ENCODE data around the gene PRKCA. TPM values are rescaled to one million over a fixed set of nuclear protein-coding genes. Genes with fewer than 3 reads are reported as not detected.
A peak's percentile ranks its signal among the peaks of the same experiment; 100 is the strongest.
"Not testable (repeated sequence)": the region's sequence is repeated elsewhere in the genome, so short reads cannot be mapped to it uniquely, and the experiment has no call there.

The PRKCA gene
- total and polyA plus RNA-seq, 2 of the 13 experiments (the other 11 are each of a cell fraction or from before 2014, with no cell fraction given): 18.5 to 21.5 TPM

- POLR2A ChIA-PET; H3K4me2 ChIP-seq (ENCODE audit: low read depth, low read length); ATAC-seq; H3K4me3 ChIP-seq (replicated peaks in 1 of 3; ENCODE audit: insufficient read depth in 1 of 3, low read depth in 2 of 3, low read length in 3 of 3); H3K9ac ChIP-seq (ENCODE audit: insufficient read depth, low read depth, low read length); CTCF ChIA-PET (ENCODE audit: low intra/inter-chr PET ratio, low total read pairs); H3K79me2 ChIP-seq (ENCODE audit: insufficient read depth, low read length); H2AFZ ChIP-seq (ENCODE audit: low read length); FAIRE-seq; H3K27me3 ChIP-seq (ENCODE audit: control insufficient read depth in 1 of 2, insufficient read depth in 2 of 2, low read length in 2 of 2); in situ Hi-C loops (cut with HindIII; ENCODE audit: extremely low pct_ligation_motif_present, low pct_unique_long_range_greater_than_20kb); H3K9me3 ChIP-seq (ENCODE audit: low read length); H4K20me1 ChIP-seq (ENCODE audit: insufficient read depth, low read length); H3K36me3 ChIP-seq (replicated peaks in 1 of 2; ENCODE audit: control insufficient read depth in 1 of 2, insufficient read depth in 2 of 2, low read length in 2 of 2); H3K27ac ChIP-seq (ENCODE audit: extremely low read length, insufficient read depth, low read length); DNase-seq (ENCODE audit: low spot score); BruUV-seq (replicated peaks): not testable (repeated sequence)
- peaks cover 45% of the 10 kb centered on the region for H3K4me1 ChIP-seq (ENCODE audit: insufficient read depth, low read length)
- WGBS (ENCODE audit: low lambda C conversion rate): 95% methylated on average over 3 of the region's 3 CpGs
- intact Hi-C loops (cut with micrococcal nuclease; ENCODE audit: unreplicated experiment): loop anchor here (10.0 kb wide), 1 partner anchor 113 kb away; no protein-coding TSS in a partner anchor
Observed at GRCh38 chr17:66457499-66457898, 155.1 kb downstream of the PRKCA start.

DNA sequence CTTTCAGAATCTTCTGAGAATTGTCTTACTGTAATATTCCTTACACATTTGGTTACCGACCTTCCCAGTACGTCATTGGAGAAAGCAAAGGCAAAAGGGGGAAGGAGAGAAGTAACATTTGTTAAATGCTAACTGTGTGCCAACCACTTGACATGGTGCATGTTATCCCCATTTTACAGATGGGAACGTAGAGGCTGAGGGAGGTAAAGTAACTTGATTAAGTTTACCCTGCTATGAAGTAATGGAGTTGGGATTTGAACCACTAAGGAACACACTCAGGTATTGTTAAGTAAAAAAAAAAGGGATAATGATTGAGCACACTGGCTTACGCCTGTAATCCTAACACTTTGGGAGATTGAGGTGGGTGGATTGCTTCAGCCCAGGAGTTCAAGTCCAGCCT lies 156.4 kb downstream of the PRKCA start:
- WGBS (ENCODE audit: low lambda C conversion rate): 97% methylated on average over 4 of the region's 4 CpGs
- peaks cover 2% of the 10 kb centered on the region for H3K79me2 ChIP-seq (ENCODE audit: insufficient read depth, low read length)
- H3K4me2 ChIP-seq (ENCODE audit: low read depth, low read length): no peak overlapping the region
- no peaks in the 10 kb centered on the region for H3K36me3 ChIP-seq (replicated peaks in 1 of 2; ENCODE audit: control insufficient read depth in 1 of 2, insufficient read depth in 2 of 2, low read length in 2 of 2)
- DNase-seq (ENCODE audit: low spot score) (no peak), FAIRE-seq (no peak), ATAC-seq (no peak)
- peaks cover 9% of the 10 kb centered on the region; the same call in 1 of the 2 replicates for H3K9me3 ChIP-seq (ENCODE audit: low read length)
- H4K20me1 ChIP-seq (ENCODE audit: insufficient read depth, low read length): no peaks in the 10 kb centered on the region
- intact Hi-C loops (cut with micrococcal nuclease; ENCODE audit: unreplicated experiment): loop anchor here (10.0 kb wide), 1 partner anchor 114 kb away; no protein-coding TSS in a partner anchor
- H2AFZ ChIP-seq (ENCODE audit: low read length): no peak overlapping the region
- no peak overlapping the region for H3K4me3 ChIP-seq (replicated peaks in 1 of 3; ENCODE audit: insufficient read depth in 1 of 3, low read depth in 2 of 3, low read length in 3 of 3)
- BruUV-seq (replicated peaks): no TSS peak
- in situ Hi-C loops (cut with HindIII; ENCODE audit: extremely low pct_ligation_motif_present, low pct_unique_long_range_greater_than_20kb): no loop called here
- H3K27me3 ChIP-seq (ENCODE audit: control insufficient read depth in 1 of 2, insufficient read depth in 2 of 2, low read length in 2 of 2): no peaks in the 10 kb centered on the region
- ChIA-PET CTCF (ENCODE audit: low intra/inter-chr PET ratio, low total read pairs) (no interaction called here), POLR2A (interaction anchor here (1.4 to 2.6 kb wide), 4 partner anchors 8 to 11 kb away, joined by 6 to 13 read pairs (median 12); no protein-coding TSS in a partner anchor)
- peaks cover 50% of the 10 kb centered on the region for H3K4me1 ChIP-seq (ENCODE audit: insufficient read depth, low read length)
- H3K27ac ChIP-seq (ENCODE audit: extremely low read length, insufficient read depth, low read length): peak overlapping the region; percentile 89
- H3K9ac ChIP-seq (ENCODE audit: insufficient read depth, low read depth, low read length): no peak overlapping the region
- peak; percentile 80 for TF ChIP-seq KDM1A (CRISPR knock-in tag; IDR thresholded peaks at IDR 0.05)
- 0 out of 2 replicates have a peak, but pooled peaks have one; percentile 15 for TF ChIP-seq FLYWCH1 (CRISPR knock-in tag; IDR thresholded peaks at IDR 0.05)
- TF ChIP-seq ZHX2 (IDR thresholded peaks at IDR 0.05; ENCODE audit: low read depth): no peak
- TF ChIP-seq ZHX2 (CRISPR knock-in tag; IDR thresholded peaks at IDR 0.05; ENCODE audit: borderline replicate concordance): no peak
- TF ChIP-seq CHD4 (IDR thresholded peaks at IDR 0.05; ENCODE audit: borderline replicate concordance, low read length): peak; percentile 68
- TF ChIP-seq RBAK (CRISPR knock-in tag; IDR thresholded peaks at IDR 0.05): 0 out of 2 replicates have a peak, but pooled peaks have one; percentile 13
- 0 out of 2 replicates have a peak, but pooled peaks have one; percentile 21 for TF ChIP-seq ARID2 (CRISPR knock-in tag; IDR thresholded peaks at IDR 0.05; ENCODE audit: borderline replicate concordance)
- TF ChIP-seq MAZ (IDR thresholded peaks at IDR 0.05; ENCODE audit: borderline replicate concordance, low read depth, low read length): no peak
- TF ChIP-seq MAZ (CRISPR knock-in tag; IDR thresholded peaks at IDR 0.05; ENCODE audit: low read depth): no peak

Data from HepG2 (cell line).